ENCODE data around the gene CELF4. TPM values are rescaled to one million over a fixed set of nuclear protein-coding genes. Genes with fewer than 3 reads are reported as not detected.

Gene CELF4
- total RNA-seq, 1 experiment from 2014 or later: not detected

- no peak overlapping the region for H3K4me3 ChIP-seq
- DNase-seq: no peak
- no peaks in the 10 kb centered on the region for H3K36me3 ChIP-seq
- H3K4me1 ChIP-seq: no peaks in the 10 kb centered on the region
- H3K27me3 ChIP-seq: no peaks in the 10 kb centered on the region
- H3K27ac ChIP-seq: no peak overlapping the region
- no peaks in the 10 kb centered on the region for H3K9me3 ChIP-seq (replicated peaks)
These were observed 18.6 kb upstream of the CELF4 start for GRCh38 chr18:37584217-37584616.

- no peaks in the 10 kb centered on the region for H3K9me3 ChIP-seq (replicated peaks)
- H3K27ac ChIP-seq: no peak overlapping the region
- DNase-seq: no peak
- no peak overlapping the region for H3K4me3 ChIP-seq
- H3K27me3 ChIP-seq: no peaks in the 10 kb centered on the region
- H3K36me3 ChIP-seq: no peaks in the 10 kb centered on the region
- no peaks in the 10 kb centered on the region for H3K4me1 ChIP-seq
These were observed 16.7 kb upstream of the CELF4 start for GRCh38 chr18:37582261-37582660.

GRCh38 chr18:37578886-37579513, 13.4 kb upstream of the CELF4 start:
- no peak for DNase-seq

GRCh38 chr18:37578182-37578678, 12.6 kb upstream of the CELF4 start:
- no peak overlapping the region for H3K4me3 ChIP-seq
- no peak for DNase-seq
- no peaks in the 10 kb centered on the region for H3K9me3 ChIP-seq (replicated peaks)
- H3K36me3 ChIP-seq: no peaks in the 10 kb centered on the region
- H3K4me1 ChIP-seq: no peaks in the 10 kb centered on the region
- H3K27ac ChIP-seq: no peak overlapping the region
- no peaks in the 10 kb centered on the region for H3K27me3 ChIP-seq

More at GRCh38 chr18:37578886-37579513, 13.4 kb upstream of the CELF4 start:
- Histone ChIP-seq H3K27ac (no peak overlapping the region), H3K4me1 (no peaks in the 10 kb centered on the region), H3K27me3 (no peaks in the 10 kb centered on the region), H3K9me3 (replicated peaks) (no peaks in the 10 kb centered on the region), H3K36me3 (no peaks in the 10 kb centered on the region), H3K4me3 (no peak overlapping the region)

GRCh38 chr18:37577051-37577611, 11.5 kb upstream of the CELF4 start:
- Histone ChIP-seq H3K4me1 (no peaks in the 10 kb centered on the region), H3K36me3 (no peaks in the 10 kb centered on the region), H3K27me3 (no peaks in the 10 kb centered on the region), H3K4me3 (no peak overlapping the region), H3K27ac (no peak overlapping the region), H3K9me3 (replicated peaks) (no peaks in the 10 kb centered on the region)
- DNase-seq: no peak

- no peaks in the 10 kb centered on the region for H3K27me3 ChIP-seq
- no peaks in the 10 kb centered on the region for H3K36me3 ChIP-seq
- no peaks in the 10 kb centered on the region for H3K4me1 ChIP-seq
- H3K27ac ChIP-seq: no peak overlapping the region
- H3K9me3 ChIP-seq (replicated peaks): no peaks in the 10 kb centered on the region
- no peak for DNase-seq
- H3K4me3 ChIP-seq: no peak overlapping the region
These were observed 10.0 kb upstream of the CELF4 start for GRCh38 chr18:37575646-37576045.

- Histone ChIP-seq H3K27ac (no peak overlapping the region), H3K4me1 (no peaks in the 10 kb centered on the region), H3K4me3 (no peak overlapping the region), H3K27me3 (no peaks in the 10 kb centered on the region), H3K9me3 (replicated peaks) (no peaks in the 10 kb centered on the region), H3K36me3 (no peaks in the 10 kb centered on the region)
- no peak for DNase-seq
These were observed 8.5 kb upstream of the CELF4 start for GRCh38 chr18:37574113-37574512.

- H3K27ac ChIP-seq: no peak overlapping the region
- no peaks in the 10 kb centered on the region for H3K9me3 ChIP-seq (replicated peaks)
- H3K4me1 ChIP-seq: no peaks in the 10 kb centered on the region
- no peak for DNase-seq
- no peaks in the 10 kb centered on the region for H3K27me3 ChIP-seq
- H3K36me3 ChIP-seq: no peaks in the 10 kb centered on the region
- no peak overlapping the region for H3K4me3 ChIP-seq
These were observed 7.1 kb upstream of the CELF4 start for GRCh38 chr18:37572736-37573135.

- Histone ChIP-seq H3K4me3 (no peak overlapping the region), H3K27me3 (no peaks in the 10 kb centered on the region), H3K36me3 (no peaks in the 10 kb centered on the region), H3K4me1 (no peaks in the 10 kb centered on the region), H3K27ac (no peak overlapping the region), H3K9me3 (replicated peaks) (no peaks in the 10 kb centered on the region)
- DNase-seq: no peak
These were observed 5.7 kb upstream of the CELF4 start for GRCh38 chr18:37571266-37571665.

GRCh38 chr18:37570336-37570930, 4.8 kb upstream of the CELF4 start:
- Histone ChIP-seq H3K36me3 (no peaks in the 10 kb centered on the region), H3K9me3 (replicated peaks) (no peaks in the 10 kb centered on the region), H3K4me1 (no peaks in the 10 kb centered on the region), H3K4me3 (no peak overlapping the region), H3K27me3 (no peaks in the 10 kb centered on the region), H3K27ac (no peak overlapping the region)
- no peak for DNase-seq

GRCh38 chr18:37568671-37569070, 3.1 kb upstream of the CELF4 start:
- Histone ChIP-seq H3K27me3 (no peaks in the 10 kb centered on the region), H3K27ac (no peak overlapping the region), H3K4me3 (no peak overlapping the region), H3K36me3 (no peaks in the 10 kb centered on the region), H3K9me3 (replicated peaks) (no peaks in the 10 kb centered on the region), H3K4me1 (no peaks in the 10 kb centered on the region)
- no peak for DNase-seq

- Histone ChIP-seq H3K4me3 (no peak overlapping the region), H3K36me3 (no peaks in the 10 kb centered on the region), H3K27ac (no peak overlapping the region), H3K27me3 (no peaks in the 10 kb centered on the region), H3K9me3 (replicated peaks) (no peaks in the 10 kb centered on the region), H3K4me1 (no peaks in the 10 kb centered on the region)
- no peak for DNase-seq
These were observed 2.4 kb upstream of the CELF4 start for GRCh38 chr18:37567994-37568359.

GRCh38 chr18:37567061-37567993, 1.7 kb upstream of the CELF4 start:
- H3K4me3 ChIP-seq: no peak overlapping the region
- H3K36me3 ChIP-seq: no peaks in the 10 kb centered on the region
- H3K9me3 ChIP-seq (replicated peaks): no peaks in the 10 kb centered on the region
- no peaks in the 10 kb centered on the region for H3K27me3 ChIP-seq
- no peak overlapping the region for H3K27ac ChIP-seq
- no peak for DNase-seq
- H3K4me1 ChIP-seq: no peaks in the 10 kb centered on the region

- Histone ChIP-seq H3K4me1 (no peaks in the 10 kb centered on the region), H3K36me3 (no peaks in the 10 kb centered on the region), H3K4me3 (no peak overlapping the region), H3K9me3 (replicated peaks) (no peaks in the 10 kb centered on the region), H3K27me3 (no peaks in the 10 kb centered on the region), H3K27ac (no peak overlapping the region)
- no peak for DNase-seq
These were observed 972 bp upstream of the CELF4 start for GRCh38 chr18:37566479-37567060.

Measured in SJCRH30 (cell line).